HG03196 (cell line): Measurements from ENCODE around the gene TM9SF2.
A peak's percentile ranks its signal among the peaks of the same experiment; 100 is the strongest.
"Not testable (repeated sequence)": the region's sequence is repeated elsewhere in the genome, so short reads cannot be mapped to it uniquely, and the experiment has no call there.

Experiments used
- ATAC-seq: cut with Tn5 transposase; IDR thresholded peaks from one replicate; pipeline ENCODE4 v1.9.1; 2021; ENCODE audit not compliant: unreplicated experiment

The TM9SF2 gene

DNA sequence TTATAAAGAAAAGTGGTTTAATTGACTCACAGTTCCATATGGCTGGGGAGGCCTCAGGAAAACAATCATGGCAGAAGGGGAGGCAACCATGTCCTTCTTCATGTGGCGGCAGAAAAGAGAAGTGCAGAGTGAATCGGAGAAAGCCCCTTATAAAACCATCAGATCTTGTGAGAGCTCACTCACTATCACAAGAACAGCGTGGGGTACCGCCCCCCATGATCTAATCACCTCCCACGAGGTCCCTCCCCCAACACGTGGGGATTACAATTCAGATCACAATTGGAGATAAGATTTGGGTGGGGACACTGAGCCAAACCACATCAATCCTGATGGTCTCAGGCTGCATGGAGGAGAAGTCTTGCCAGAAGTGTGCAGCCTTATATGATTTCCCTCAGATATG is 26.0 kb downstream of the TM9SF2 start:
- no peak for ATAC-seq

DNA sequence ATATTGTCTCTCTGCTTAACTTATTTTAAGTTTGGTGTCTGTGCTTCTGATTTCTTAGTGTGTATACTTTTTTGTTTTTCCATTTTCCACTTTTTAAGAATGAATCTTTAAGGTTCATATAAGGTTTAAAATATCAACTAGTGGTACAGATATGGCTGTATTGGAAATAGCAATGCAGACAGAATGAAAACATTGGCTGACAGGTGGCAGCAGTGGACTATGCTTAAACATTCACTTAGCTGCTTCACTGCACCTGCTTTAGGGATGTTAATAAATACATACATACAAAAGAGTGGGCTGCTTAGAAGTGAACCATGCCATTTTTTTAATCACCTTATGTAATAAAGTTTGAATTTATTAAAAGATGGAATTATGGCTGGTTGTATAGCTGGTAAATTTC is 27.3 kb downstream of the TM9SF2 start:
- ATAC-seq, result no peak

DNA sequence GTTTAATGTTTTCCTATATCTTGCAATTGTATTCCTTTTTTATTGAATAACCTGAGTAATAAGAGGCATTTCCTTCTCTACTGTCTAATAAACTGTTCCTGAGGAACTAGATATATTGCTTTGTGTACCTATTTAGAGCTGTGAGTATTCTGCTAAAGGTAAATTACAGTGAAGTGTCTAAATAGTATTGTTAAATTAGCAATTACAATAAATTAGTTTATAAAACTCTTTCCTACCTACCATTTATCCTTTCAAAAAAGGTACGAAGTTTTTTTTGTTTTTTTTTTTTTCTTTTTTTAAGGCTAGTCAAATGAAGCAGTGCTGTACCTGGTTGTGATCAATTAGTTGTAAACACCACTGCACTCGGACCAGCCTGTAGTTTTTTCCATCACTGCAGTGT is 34.8 kb downstream of the TM9SF2 start:
- no peak for ATAC-seq

DNA sequence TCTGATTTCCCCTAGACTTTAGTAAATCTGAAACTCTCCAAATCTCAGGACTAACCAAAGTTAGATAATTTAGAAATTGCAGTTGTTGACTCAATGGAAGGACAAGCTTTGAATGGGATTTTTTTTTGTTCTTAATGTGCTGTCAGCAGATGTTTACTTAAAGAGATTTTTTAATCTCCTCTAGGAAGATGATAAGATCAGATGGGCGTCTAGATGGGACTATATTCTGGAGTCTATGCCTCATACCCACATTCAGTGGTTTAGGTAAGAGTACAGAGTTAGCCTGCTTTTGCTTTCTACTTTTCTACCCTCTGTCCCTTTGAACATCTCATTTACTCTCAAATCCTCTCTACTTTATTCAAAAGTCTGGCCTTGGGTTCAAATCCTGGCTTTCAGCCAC is 39.3 kb downstream of the TM9SF2 start:
- no peak for ATAC-seq

DNA sequence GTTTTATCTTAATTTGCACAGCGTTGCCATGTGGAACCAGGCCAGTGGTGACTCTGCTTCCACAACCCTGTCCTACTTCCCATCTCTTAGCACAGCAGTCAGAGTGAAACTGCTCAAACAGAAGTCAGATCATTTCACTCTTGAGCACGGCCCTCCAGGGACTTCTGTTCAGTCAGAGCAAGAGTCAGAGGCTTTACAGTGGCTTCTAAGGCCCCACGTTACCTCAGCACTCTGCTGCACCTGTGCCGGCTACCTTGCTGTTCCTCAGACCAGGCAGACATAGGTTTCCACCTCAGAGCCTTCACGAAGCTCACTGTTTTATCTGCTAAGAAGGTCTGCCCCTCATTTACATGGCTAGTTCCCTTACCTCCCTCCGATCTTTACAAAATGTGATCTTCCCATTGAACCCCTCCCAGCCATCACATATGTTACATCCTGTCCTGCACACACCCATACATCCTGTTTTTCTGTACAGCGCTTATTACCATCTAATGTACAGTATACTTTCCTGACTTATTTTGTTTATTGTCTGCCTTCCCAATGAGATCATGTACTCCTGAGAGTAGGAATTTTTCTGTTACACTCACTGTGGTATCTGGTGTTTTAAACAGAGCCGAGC is 41.6 kb downstream of the TM9SF2 start:
- peak; percentile 100 for ATAC-seq

DNA sequence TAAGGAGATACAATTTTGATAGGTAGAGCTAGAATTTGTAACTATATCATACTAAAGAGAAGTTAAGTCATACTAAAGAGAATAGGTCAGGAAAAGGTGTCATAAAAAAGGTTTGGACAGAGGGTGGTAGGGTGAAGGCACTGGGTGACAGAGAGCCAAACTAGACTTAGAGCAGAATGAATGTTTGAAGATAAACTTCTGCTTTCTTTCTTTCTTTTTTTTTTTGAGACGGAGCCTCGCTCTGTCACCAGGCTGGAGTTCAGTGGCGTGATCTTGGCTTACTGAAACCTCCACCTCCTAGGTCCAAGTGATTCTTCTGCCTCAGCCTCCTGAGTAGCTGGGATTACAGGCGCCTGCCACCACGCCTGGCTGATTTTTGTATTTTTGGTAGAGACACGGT is 44.1 kb downstream of the TM9SF2 start:
- ATAC-seq, result no peak

DNA sequence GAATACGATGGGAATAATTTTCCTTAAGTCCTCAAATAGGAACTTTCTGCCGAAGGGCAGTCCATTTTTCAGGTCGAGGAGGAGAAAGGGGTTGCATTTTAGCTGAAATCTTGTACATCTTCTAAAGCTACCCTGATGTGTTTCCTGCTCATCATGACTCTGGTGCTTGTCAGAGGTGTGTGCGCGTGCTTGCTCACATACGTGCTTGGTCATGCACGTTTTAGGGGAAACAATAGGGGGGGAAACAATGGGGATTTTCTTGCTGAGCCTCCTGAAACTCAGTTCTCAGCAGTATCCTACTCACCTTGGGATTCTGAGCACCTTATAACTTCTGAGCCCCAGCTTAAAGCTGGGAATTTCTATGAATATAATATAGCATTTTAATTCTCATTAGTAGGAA is 44.7 kb downstream of the TM9SF2 start:
- no peak for ATAC-seq

DNA sequence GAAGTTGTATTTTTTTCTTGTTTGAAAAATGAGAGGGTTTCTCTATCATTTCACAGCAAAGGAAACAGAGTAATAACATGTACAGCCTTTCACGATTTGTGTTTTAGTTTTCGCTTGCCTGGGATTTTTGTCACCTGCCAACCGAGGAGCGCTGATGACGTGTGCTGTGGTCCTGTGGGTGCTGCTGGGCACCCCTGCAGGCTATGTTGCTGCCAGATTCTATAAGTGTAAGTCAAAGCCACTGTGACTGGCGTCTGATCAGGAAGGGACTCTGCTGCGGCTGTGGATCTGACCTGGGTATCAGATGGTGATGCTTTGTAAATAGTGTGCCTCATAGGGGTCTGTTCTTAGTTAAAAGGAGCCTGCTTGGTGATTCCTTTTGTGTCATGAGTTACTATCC is 45.6 kb downstream of the TM9SF2 start:
- ATAC-seq, result no peak

DNA sequence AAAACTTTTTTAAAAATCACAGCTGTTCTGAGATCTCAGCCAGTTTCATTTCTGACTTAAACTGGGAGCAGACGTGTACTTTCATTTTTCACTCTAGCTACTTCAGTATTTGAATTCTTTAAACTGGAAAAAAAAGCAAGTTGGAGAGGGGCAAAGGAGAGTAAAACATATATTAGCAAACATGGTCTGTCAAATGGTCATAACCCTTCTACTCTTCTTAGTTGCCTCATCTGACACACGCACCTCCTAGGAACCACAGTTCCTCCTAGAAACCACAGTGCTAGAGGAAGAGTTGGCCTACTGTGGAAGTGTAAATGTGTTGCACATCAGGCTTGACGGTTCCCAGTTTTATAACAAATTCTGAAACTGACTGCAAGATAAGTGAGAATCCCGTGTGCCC is 47.2 kb downstream of the TM9SF2 start:
- ATAC-seq, result peak; percentile 66

DNA sequence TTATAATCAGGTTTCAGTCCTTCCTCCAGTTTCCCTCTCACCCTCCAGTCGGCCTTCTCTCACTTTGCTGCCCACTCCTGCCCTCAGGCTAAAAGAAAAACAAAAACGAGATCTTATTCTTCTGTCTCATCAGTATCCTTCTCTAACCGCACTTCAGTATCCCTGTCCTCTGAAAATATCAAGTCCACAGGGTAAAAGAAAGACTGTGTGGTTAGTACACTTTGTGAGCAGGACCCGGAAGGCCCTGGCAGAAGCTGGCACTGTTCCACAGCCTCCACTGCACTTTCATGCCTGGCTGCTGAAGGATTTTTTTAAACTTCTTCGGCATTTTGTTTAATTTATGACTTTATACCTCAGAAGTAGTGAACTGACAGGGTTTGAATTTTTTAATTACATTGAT is 51.8 kb downstream of the TM9SF2 start:
- ATAC-seq, result no peak

DNA sequence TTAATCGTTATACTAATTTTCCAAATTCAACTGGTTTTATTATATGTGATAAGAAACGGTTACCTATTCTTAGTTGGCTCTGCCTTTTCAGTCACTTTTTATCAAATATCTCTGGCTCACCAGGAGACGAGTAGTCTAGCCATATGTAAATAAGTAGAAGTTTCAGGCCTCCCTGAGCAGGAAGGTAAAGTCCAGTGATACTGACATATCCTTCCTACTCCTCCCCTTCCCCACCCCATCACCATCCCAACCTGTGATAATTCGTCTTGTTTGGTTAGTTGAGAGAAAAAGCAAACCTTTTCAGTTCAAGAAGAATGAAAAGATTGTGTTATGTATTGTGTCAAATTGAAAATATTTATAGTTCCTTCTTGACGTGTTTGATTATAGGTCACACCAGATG is 53.9 kb downstream of the TM9SF2 start:
- no peak for ATAC-seq

DNA sequence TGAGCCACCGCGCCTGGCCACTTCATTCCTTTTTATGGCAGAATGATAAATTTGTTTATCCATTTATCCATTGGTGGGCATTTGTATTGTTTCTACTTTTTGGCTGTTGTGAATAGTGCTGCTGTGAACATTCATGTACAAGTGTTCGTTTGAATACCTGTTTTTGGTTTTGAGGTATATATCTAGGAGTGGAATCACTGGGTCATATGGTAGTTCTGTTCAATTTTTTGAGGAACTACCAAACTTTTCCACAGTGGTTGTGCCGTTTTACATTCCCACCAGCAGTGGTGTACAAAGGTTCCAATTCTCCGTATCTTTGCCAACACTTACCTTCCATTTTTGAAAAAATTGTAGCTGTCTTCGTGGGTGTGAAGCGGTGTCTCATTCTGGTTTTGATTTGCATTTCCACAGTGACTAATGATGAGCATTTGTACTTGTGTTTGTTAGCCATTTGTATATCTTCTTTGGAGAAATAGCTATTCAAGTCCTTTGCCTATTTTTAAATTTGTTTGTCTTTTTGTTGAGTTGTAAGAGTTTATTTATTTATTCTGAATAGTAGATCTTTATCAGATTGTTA is 55.7 kb downstream of the TM9SF2 start:
- no peak for ATAC-seq

DNA sequence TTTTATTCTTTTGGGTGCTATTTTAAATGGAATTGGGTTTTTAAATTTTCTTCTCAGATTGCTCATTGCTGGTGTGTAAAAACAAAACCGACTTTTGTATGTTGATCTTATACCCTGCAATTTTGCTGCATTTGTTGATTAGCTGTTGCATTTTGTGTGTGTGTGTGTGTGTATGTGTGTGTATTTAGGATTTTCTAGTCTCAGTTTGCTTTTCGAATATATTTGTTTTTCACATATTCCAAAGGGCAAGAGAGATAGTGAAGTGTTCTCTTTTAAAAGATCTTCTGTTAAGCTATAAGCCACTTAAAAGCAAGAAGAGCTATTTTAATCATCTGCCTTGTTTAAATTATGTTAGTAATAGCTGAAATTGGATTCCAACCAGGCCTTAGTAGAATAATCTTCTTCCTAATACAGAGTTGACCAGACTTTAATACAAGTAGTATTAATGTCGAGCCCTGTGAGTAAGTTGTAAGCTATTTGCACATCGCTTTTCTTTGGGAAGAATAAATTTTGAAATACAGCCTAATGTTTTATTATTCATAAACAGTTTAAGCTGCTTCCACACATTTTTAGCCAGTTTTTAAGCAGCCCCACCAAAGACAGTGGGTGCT is 57.4 kb downstream of the TM9SF2 start:
- no peak for ATAC-seq

DNA sequence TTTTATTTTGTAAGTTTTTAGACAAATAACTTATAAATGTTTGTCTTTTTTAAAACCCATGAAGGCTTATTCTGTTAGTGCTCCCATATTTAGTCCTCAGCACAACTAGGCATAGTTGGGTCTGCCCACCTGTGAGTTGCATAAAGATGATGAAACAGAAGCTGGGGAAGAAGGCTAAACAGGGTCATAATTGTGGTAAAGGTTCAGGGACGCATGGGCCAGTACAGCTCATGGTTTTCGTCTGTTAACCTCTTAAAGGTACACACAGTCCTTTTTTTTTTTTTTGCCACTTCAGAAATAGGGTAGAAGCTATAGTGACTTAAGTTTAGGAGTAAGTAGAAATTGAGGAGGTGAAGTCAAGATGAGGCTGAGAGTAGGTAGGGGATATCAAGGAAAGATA is 58.3 kb downstream of the TM9SF2 start:
- no peak for ATAC-seq

DNA sequence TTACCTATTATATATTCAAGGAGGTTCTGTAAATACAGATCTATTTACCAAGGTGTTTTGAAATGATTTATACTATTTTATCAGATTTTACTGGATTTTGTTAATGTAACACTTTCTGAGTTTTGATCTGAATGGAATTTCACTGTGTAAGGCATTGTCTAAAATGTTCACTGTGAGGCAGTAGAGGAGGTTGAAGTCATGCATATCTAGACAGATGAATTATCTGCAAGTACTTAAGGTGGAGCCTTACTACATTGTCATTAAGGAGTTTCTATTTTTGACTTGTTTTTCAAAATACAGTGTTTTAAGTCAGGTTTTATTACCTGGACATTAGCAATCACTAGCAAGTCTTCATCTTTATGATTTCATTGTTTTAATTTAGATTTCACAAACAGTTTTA is 62.1 kb downstream of the TM9SF2 start:
- ATAC-seq, result no peak

DNA sequence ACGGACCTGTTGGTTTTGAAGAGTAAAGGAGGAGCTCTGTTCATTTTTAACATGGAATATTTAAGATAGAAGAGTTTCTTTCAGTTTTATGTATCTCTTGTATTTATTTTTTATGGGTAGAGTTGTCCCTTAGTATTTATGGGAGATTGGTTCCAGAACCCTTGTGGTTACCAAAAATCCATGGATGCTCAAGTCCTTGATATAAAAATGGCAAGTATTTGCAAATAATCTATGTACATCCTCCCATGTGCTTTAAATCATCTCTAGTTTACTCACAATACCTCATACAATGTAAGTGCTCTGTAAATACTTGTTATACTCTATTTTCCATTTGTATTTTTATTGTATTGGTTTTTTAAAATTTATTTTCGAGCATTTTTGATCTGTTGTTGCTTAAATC is 63.1 kb downstream of the TM9SF2 start:
- no peak for ATAC-seq

DNA sequence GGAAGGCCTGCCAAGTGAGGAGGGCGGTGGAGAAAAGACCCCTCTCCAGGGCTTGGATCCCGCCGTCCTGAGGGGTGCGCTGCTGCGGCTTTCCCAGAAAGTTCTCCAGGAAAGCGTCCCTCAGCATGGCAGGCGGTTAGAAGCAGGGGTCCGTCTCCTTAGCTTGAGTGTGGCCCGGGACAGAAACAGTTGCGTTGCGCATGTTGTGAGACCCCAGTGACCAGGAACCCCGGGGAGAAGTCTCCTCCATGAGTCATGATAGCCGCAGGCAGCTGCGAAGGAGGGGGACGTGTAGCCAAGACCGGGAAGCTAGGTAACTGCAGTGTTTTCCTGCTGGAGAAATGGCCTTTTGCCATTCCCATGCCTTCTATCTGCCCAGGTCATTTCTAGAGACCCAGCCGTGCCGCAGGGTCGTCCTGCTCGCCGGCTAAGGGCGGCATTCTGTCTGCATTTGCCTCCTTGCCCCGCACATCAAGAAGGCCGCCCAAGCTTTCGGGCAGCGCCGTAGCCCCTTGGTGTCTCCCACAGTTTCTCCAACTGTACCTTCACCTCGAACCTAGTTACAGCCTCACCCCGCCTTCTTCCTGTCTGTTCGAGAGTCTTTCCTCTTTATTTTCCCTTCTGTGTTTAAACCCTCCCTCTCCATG is 64.3 kb downstream of the TM9SF2 start:
- ATAC-seq, result no peak

DNA sequence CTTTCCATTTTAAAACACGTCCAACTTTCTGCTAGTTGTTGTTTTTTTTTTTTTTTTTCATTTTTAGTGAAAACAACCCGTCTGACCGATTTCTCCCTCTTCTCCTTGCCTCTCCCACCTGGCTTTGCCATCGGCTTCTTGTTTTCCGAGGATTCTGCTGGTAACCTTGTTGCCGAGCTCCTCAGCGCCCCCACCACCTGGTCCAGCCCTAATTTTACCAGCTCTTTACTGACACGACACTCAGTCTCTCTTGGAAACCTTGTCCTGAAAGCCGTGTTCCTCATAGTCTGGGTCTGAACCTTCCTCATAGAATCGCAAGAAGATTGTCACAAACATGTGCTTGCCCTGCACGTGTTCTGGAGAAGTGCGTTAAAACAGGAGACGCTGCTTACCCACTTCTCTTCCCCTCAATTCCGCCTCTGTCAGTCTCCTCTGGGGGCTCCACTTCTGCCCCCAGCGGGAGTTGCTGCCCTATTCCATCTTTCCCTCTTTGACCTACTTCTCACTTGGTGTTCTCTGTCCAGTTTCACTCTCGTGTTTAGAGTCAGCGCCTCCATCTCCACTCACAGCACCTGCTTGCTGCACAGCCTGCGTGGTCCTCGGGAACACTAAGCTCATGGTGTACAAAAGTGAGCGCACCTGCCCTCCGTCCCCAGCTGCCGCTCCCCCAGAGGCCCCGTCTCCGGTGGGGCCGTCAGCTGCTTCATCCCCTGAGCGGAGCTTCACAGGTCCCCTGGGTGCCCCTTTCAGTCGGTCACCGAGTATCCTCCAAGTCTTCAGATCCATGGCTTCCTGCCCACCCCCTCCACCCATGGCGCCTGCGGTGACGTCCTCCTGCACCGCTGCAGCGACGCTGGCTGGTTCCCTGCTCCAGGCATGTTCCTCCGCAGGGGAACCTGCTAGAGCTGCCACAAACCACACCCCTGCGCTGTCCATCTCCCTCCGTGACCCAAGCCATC is 65.1 kb downstream of the TM9SF2 start:
- ATAC-seq, result no peak

DNA sequence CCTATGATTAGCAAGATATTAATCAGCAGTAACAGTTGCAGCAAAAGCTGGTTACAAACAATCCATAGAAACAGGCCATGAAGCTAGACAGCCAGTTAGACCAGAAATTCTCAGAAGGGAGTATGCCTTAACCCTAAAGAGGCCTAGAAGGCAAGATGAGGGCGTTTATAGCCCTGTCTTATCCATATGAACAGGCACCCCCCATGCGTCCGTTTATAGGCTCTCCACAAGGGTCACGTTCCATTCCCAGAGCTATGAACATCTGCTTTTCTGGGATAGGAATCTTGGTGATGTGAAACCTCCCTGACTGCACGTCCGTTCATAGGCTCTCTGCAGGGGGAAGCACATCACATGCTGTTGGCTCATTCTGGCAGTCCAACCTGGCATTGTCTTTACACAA is 67.6 kb downstream of the TM9SF2 start:
- ATAC-seq, result not testable (repeated sequence)

DNA sequence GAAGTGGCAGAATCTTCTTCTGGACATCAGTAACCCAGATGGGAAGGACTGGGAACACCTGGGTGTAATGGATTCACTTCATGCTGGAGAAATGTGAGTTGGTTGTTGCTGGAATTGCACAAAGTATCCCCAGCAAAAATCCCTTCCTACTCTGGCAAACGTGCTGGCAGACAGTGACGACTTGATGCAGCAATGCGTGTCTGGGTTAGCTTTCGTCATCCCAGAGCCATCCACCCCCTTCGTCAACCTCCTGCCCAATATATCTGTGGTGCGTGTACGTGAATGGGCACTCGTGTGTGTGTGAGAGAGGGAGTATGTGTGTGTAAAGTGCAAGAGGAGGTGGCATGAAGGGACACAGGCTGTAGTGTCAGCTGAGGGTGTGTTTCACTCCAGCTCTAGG is 70.9 kb downstream of the TM9SF2 start:
- no peak for ATAC-seq

DNA sequence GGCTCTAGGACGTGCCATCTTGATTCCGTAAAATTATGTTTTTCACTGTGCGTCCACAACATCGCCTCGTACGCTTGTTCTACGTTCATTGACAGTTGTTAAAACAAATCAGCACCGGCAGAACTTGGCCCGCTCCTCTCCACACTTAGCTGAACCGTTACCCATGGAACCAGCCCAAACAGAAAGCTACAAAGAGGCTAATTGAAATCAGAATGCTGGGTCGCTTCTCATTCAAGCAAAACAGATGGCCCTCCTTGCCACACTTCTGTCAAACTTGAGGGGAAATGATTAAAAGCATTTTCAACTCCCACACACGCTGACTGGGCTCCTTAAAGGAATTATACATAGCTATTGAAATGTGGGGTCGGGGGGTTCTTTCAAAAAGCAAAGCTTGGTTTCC is 71.6 kb downstream of the TM9SF2 start:
- ATAC-seq, result no peak
